ENCODE results near the gene EEF1AKMT4.

EEF1AKMT4 gene

DNA sequence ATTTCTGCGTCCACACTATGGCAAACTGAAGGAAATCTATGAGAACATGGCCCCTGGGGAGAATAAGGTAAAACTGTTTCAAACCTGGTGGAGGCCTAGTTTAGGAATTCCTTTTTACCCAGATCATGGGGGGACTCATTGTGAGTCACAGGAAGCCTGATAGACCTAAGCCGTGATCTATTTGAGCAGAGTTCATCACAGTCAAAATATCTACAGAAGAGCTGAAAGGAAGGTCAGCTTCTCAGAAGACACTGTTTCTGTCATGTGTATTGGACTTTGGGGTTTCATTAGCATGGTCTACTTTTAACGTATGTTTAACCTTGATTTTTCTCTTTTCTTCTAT, 50.9 kb downstream of the EEF1AKMT4 start:
- no peak for DNase-seq

- no peak for DNase-seq
Observed at GRCh38 chr3:184305577-184305976, 56.1 kb downstream of the EEF1AKMT4 start.

- no peak for DNase-seq
Observed at GRCh38 chr3:184306341-184306972, 57.0 kb downstream of the EEF1AKMT4 start.

DNA sequence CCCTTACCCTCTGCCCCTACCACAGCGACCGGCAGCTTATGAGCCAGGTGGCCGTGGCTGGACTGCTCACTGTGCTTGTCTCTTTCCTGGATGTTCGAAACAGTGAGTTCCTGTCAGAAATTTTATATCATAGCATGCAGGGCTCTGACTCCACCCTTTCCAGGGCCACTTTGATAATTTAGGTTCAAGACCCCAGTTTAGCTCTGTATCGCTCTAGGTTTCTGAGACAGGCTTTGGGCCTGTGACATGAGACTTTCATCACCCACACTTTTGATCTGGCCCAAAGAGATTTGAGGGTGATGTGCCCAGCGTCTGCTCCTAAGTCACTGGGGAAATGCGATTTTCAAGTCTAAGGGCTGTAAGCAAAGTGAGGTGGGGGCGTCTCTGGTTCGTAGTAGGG, 58.4 kb downstream of the EEF1AKMT4 start:
- no peak for DNase-seq
